GM20431 (cell line): ENCODE data around the gene CD38.

Source experiments
- in situ Hi-C: fragments of 300-500 bp; cut with MseI, MboI; formaldehyde crosslinking; loops from one replicate; pipeline ENCODE4 v1.15.0; 2020; ENCODE audit warnings: low sequenced_read_pairs; ENCODE audit not compliant: unreplicated experiment

Gene CD38

GRCh38 chr4:15778289-15779241 lies at the start of gene CD38:
CD38 (plus strand) TSS chr4:15778328; CDS start chr4:15778415, 87 bp downstream.
- in situ Hi-C loops = no loop called here

GRCh38 chr4:15729910-15730533 lies 48.1 kb upstream of the CD38 start:
- in situ Hi-C loops = loop anchor here (25.0 kb wide), 1 partner anchor 232 kb away; the partner anchor contains the start of gene FGFBP2

- in situ Hi-C loops = loop anchor here (25.0 kb wide), 1 partner anchor 229 kb away; the partner anchor contains the start of gene FGFBP2
Observed at GRCh38 chr4:15733061-15733460, 45.1 kb upstream of the CD38 start.

GRCh38 chr4:15735536-15735935 lies 42.6 kb upstream of the CD38 start:
- in situ Hi-C loops = loop anchor here (25.0 kb wide), 1 partner anchor 227 kb away; the partner anchor contains the start of gene FGFBP2

- in situ Hi-C loops = loop anchor here (25.0 kb wide), 1 partner anchor 226 kb away; the partner anchor contains the start of gene FGFBP2
Observed at GRCh38 chr4:15736514-15737050, 41.5 kb upstream of the CD38 start.

GRCh38 chr4:15737255-15737654 lies 40.9 kb upstream of the CD38 start:
- in situ Hi-C loops = loop anchor here (25.0 kb wide), 1 partner anchor 225 kb away; the partner anchor contains the start of gene FGFBP2

GRCh38 chr4:15738877-15739276 lies 39.3 kb upstream of the CD38 start:
- in situ Hi-C loops = loop anchor here (25.0 kb wide), 1 partner anchor 223 kb away; the partner anchor contains the start of gene FGFBP2

- in situ Hi-C loops = loop anchor here (25.0 kb wide), 1 partner anchor 221 kb away; the partner anchor contains the start of gene FGFBP2
Observed at GRCh38 chr4:15740764-15741404, 37.2 kb upstream of the CD38 start.

GRCh38 chr4:15742083-15742582 lies 36.0 kb upstream of the CD38 start:
- in situ Hi-C loops = loop anchor here (25.0 kb wide), 1 partner anchor 220 kb away; the partner anchor contains the start of gene FGFBP2

- in situ Hi-C loops = loop anchor here (25.0 kb wide), 1 partner anchor 220 kb away; the partner anchor contains the start of gene FGFBP2
Observed at GRCh38 chr4:15742637-15743036, 35.5 kb upstream of the CD38 start.

- in situ Hi-C loops = loop anchor here (25.0 kb wide), 1 partner anchor 218 kb away; the partner anchor contains the start of gene FGFBP2
Observed at GRCh38 chr4:15744016-15744545, 34.0 kb upstream of the CD38 start.

GRCh38 chr4:15746110-15746509 lies 32.0 kb upstream of the CD38 start:
- in situ Hi-C loops = loop anchor here (25.0 kb wide), 1 partner anchor 216 kb away; the partner anchor contains the start of gene FGFBP2

- in situ Hi-C loops = loop anchor here (25.0 kb wide), 1 partner anchor 213 kb away; the partner anchor contains the start of gene FGFBP2
Observed at GRCh38 chr4:15749001-15749400, 29.1 kb upstream of the CD38 start.

GRCh38 chr4:15751153-15751552 lies 27.0 kb upstream of the CD38 start:
- in situ Hi-C loops = no loop called here

GRCh38 chr4:15753081-15753480 lies 25.0 kb upstream of the CD38 start:
- in situ Hi-C loops = no loop called here

- in situ Hi-C loops = no loop called here
Observed at GRCh38 chr4:15753786-15754185, 24.3 kb upstream of the CD38 start.

GRCh38 chr4:15754323-15754722 lies 23.8 kb upstream of the CD38 start:
- in situ Hi-C loops = no loop called here

GRCh38 chr4:15755321-15756155 lies 22.6 kb upstream of the CD38 start:
- in situ Hi-C loops = no loop called here
